Stomach (tissue), 4 donors: ENCODE results near the gene SELENOV.

Source experiments
- EP300 ChIP-seq: sonication (generic); formaldehyde crosslinking; IDR thresholded peaks from one replicate; pipeline ENCODE4 v1.6.1; 2017; ENCODE audit warnings: antibody characterized with exemption
- POLR2A ChIP-seq, 4 donors: fragments of 450-650 bp; IDR thresholded peaks; one replicate each; pipeline ENCODE4 v1.6.1; 2016; ENCODE audit warnings: antibody characterized with exemption in 4 of 4, control low read depth in 2 of 4, mild to moderate bottlenecking in 1 of 4, moderate library complexity in 1 of 4
- TF ChIP-seq, protein P1 (sequence below), 7 experiments: fragments of 450-650 bp in 4 of 7; fragments of 200-600 bp in 3 of 7; sonication (generic) in 3 of 7; IDR thresholded peaks; one replicate each; pipeline ENCODE4 v1.5.1; 2016 to 2019; ENCODE audit warnings: antibody characterized with exemption in 7 of 7, control low read depth in 2 of 7, mild to moderate bottlenecking in 1 of 7

DNA sequence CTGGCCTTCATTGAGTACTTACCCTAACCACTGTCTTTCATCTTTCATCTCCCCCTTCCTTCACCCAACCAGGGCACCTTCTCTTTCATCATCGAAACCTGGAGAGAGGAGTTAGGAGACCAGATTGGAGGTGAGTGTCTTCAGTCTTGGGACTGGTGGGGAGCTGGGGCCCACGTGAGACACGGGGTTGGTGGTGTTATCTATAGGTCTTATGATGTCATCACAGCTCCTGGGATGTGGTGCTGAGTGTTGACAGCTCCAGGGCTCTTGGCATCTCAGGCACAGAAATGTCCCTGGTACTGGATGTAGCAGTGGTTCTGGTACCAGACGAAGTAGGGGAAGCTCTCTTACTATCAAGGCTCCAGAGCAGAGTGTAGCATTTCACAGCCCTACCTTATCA, 14.4 kb upstream of the SELENOV start:
- TF ChIP-seq POLR2A (IDR thresholded peaks at IDR 0.05) (no peak), EP300 (no peak)
- TF ChIP-seq, protein P1, sequence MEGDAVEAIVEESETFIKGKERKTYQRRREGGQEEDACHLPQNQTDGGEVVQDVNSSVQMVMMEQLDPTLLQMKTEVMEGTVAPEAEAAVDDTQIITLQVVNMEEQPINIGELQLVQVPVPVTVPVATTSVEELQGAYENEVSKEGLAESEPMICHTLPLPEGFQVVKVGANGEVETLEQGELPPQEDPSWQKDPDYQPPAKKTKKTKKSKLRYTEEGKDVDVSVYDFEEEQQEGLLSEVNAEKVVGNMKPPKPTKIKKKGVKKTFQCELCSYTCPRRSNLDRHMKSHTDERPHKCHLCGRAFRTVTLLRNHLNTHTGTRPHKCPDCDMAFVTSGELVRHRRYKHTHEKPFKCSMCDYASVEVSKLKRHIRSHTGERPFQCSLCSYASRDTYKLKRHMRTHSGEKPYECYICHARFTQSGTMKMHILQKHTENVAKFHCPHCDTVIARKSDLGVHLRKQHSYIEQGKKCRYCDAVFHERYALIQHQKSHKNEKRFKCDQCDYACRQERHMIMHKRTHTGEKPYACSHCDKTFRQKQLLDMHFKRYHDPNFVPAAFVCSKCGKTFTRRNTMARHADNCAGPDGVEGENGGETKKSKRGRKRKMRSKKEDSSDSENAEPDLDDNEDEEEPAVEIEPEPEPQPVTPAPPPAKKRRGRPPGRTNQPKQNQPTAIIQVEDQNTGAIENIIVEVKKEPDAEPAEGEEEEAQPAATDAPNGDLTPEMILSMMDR (IDR thresholded peaks at IDR 0.05), result no peak
